Thoracic aorta (tissue), 2 donors: Measurements from ENCODE around the gene TCFL5. TPM values are rescaled to one million over a fixed set of nuclear protein-coding genes. Genes with fewer than 3 reads are reported as not detected.

ENCODE experiments used
- ATAC-seq: fragments of 150-250 bp; one replicate; pipeline ENCODE4 v1.8.0; 2017; ENCODE audit warnings: low read depth; ENCODE audit not compliant: insufficient number of reproducible peaks, low FRiP score
- DNase-seq: peaks from one replicate; pipeline ENCODE4 v3.0.0-alpha.2; 2020; ENCODE audit warnings: low spot score
- H3K27ac ChIP-seq, 2 donors: fragments of 200-600 bp; sonication (generic); 1 replicate in 1 of 2; 2 replicates in 1 of 2; pipeline ENCODE4 v1.5.1; 2016; ENCODE audit warnings: mild to moderate bottlenecking in 2 of 2, moderate library complexity in 2 of 2
- H3K27me3 ChIP-seq: fragments of 200-600 bp; sonication (generic); replicated peaks from 2 replicates; pipeline ENCODE4 v1.6.0; 2016; ENCODE audit warnings: mild to moderate bottlenecking; ENCODE audit not compliant: insufficient read depth
- H3K36me3 ChIP-seq: fragments of 200-600 bp; sonication (generic); one replicate; pipeline ENCODE4 v1.5.1; 2016
- H3K4me1 ChIP-seq, 2 donors: fragments of 200-600 bp; sonication (generic); 1 replicate in 1 of 2; 2 replicates in 1 of 2; pipeline versions ENCODE4 v1.5.1 to v1.6.0; 2016; ENCODE audit warnings: low read depth in 2 of 2, mild to moderate bottlenecking in 1 of 2; ENCODE audit not compliant: control insufficient read depth in 1 of 2
- H3K4me3 ChIP-seq: fragments of 200-600 bp; sonication (generic); 2 replicates; pipeline ENCODE4 v1.5.1; 2016; ENCODE audit warnings: mild to moderate bottlenecking
- H3K9me3 ChIP-seq: fragments of 200-600 bp; sonication (generic); 2 replicates; pipeline ENCODE4 v1.5.1; 2016
- total RNA-seq, 2 donors: library from RNA; depleted of rRNA; stranded (reverse); fragments of >200 nt; gene quantifications; one replicate each; pipeline versions ENCODE4 v1.1.0 to v1.2.3, GENCODE V29; 2016
- TF ChIP-seq, protein P1 (sequence below): fragments of 200-600 bp; sonication (generic); IDR thresholded peaks from one replicate; pipeline ENCODE4 v1.5.1; 2019; ENCODE audit warnings: antibody characterized with exemption

Gene TCFL5
- total RNA-seq, 2 donors from 2014 or later: 3.8 to 6.2 TPM

GRCh38 chr20:62799873-62800272, 61.7 kb downstream of the TCFL5 start:
- Histone ChIP-seq H3K4me1 (peaks cover 7 to 20% of the 10 kb centered on the region in 2 donors), H3K27me3 (no peaks in the 10 kb centered on the region), H3K27ac (no peak overlapping the region), H3K36me3 (peaks cover 9% of the 10 kb centered on the region), H3K9me3 (no peaks in the 10 kb centered on the region), H3K4me3 (no peak overlapping the region)
- no peak for ATAC-seq
- DNase-seq: no peak
- TF ChIP-seq, protein P1, sequence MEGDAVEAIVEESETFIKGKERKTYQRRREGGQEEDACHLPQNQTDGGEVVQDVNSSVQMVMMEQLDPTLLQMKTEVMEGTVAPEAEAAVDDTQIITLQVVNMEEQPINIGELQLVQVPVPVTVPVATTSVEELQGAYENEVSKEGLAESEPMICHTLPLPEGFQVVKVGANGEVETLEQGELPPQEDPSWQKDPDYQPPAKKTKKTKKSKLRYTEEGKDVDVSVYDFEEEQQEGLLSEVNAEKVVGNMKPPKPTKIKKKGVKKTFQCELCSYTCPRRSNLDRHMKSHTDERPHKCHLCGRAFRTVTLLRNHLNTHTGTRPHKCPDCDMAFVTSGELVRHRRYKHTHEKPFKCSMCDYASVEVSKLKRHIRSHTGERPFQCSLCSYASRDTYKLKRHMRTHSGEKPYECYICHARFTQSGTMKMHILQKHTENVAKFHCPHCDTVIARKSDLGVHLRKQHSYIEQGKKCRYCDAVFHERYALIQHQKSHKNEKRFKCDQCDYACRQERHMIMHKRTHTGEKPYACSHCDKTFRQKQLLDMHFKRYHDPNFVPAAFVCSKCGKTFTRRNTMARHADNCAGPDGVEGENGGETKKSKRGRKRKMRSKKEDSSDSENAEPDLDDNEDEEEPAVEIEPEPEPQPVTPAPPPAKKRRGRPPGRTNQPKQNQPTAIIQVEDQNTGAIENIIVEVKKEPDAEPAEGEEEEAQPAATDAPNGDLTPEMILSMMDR: no peak

GRCh38 chr20:62799459-62799858, 62.2 kb downstream of the TCFL5 start:
- no peak for ATAC-seq
- no peaks in the 10 kb centered on the region for H3K27me3 ChIP-seq
- peaks cover 9% of the 10 kb centered on the region for H3K36me3 ChIP-seq

DNA sequence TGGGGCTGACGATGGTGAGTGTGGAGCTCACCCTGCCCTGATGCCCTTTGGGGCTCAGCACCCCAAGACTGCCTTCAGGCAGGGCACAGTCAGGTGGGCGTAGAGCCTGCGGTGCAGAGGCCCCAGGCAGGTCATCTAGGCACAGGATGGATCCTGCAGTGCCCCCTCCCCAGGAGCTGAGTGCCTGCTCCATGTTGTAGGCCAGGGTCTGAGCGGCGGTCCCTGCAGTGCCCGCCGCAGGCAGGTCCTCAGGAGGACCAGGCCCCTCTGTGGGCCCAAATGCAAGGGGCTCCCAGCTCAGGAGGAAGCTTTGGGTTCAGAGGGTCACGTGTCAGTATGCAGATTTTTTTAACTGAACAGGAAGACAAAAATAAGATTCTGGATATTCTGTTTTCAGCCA, 62.6 kb downstream of the TCFL5 start:
- H3K36me3 ChIP-seq: peaks cover 9% of the 10 kb centered on the region
- H3K4me3 ChIP-seq: no peak overlapping the region
- H3K9me3 ChIP-seq: no peaks in the 10 kb centered on the region
- DNase-seq: no peak
- no peaks in the 10 kb centered on the region for H3K27me3 ChIP-seq
- H3K27ac ChIP-seq: no peak overlapping the region
- TF ChIP-seq, protein P1: no peak
- peaks cover 4 to 21% of the 10 kb centered on the region in 2 donors for H3K4me1 ChIP-seq
- no peak for ATAC-seq

More at GRCh38 chr20:62799459-62799858, 62.2 kb downstream of the TCFL5 start:
- Histone ChIP-seq H3K4me1 (peaks cover 7 to 24% of the 10 kb centered on the region in 2 donors), H3K27ac (no peak overlapping the region), H3K4me3 (no peak overlapping the region), H3K9me3 (no peaks in the 10 kb centered on the region)
- no peak for DNase-seq
- TF ChIP-seq, protein P1: no peak

GRCh38 chr20:62797671-62798532, 63.7 kb downstream of the TCFL5 start:
- H3K27me3 ChIP-seq: no peaks in the 10 kb centered on the region
- ATAC-seq: no peak
- no peak for DNase-seq
- no peak overlapping the region for H3K27ac ChIP-seq
- no peak overlapping the region for H3K4me3 ChIP-seq
- peaks cover 3 to 24% of the 10 kb centered on the region in 2 donors for H3K4me1 ChIP-seq
- H3K9me3 ChIP-seq: no peaks in the 10 kb centered on the region
- peaks cover 9% of the 10 kb centered on the region for H3K36me3 ChIP-seq
- TF ChIP-seq, protein P1: no peak

GRCh38 chr20:62796699-62797491, 64.7 kb downstream of the TCFL5 start:
- H3K27ac ChIP-seq: peak overlapping the region in 1 of 2 donors; percentile 2
- H3K36me3 ChIP-seq: peaks cover 9% of the 10 kb centered on the region
- DNase-seq: no peak
- no peak for ATAC-seq
- no peaks in the 10 kb centered on the region for H3K9me3 ChIP-seq
- peaks cover 3 to 23% of the 10 kb centered on the region in 2 donors for H3K4me1 ChIP-seq
- TF ChIP-seq, protein P1: no peak
- H3K27me3 ChIP-seq: no peaks in the 10 kb centered on the region
- H3K4me3 ChIP-seq: peak overlapping the region; percentile 89
